Prostate gland (tissue), 2 donors: ENCODE data around the gene ZSCAN31. TPM values are rescaled to one million over a fixed set of nuclear protein-coding genes. Genes with fewer than 3 reads are reported as not detected.

Experiments used
- DNase-seq: peaks from one replicate; pipeline ENCODE4 v3.0.0-alpha.2; 2019; ENCODE audit warnings: low spot score
- H3K27ac ChIP-seq, 2 donors: fragments of 200-600 bp; sonication (generic); 2 replicates each; pipeline ENCODE4 v1.5.1; 2017 to 2019
- H3K27me3 ChIP-seq: fragments of 200-600 bp; sonication (generic); replicated peaks from 2 replicates; pipeline ENCODE4 v1.5.1; 2019; ENCODE audit not compliant: insufficient read depth
- H3K36me3 ChIP-seq, 2 donors: fragments of 200-600 bp; sonication (generic); 1 replicate in 1 of 2; 2 replicates in 1 of 2; pipeline versions ENCODE4 v1.5.1 to v1.8.1; 2017 to 2019
- H3K4me1 ChIP-seq: fragments of 200-600 bp; sonication (generic); replicated peaks from 2 replicates; pipeline ENCODE4 v1.5.1; 2019
- H3K4me3 ChIP-seq, 2 donors: fragments of 200-600 bp; sonication (generic); 2 replicates each; pipeline ENCODE4 v1.5.1; 2017 to 2019
- H3K9me3 ChIP-seq: fragments of 200-600 bp; sonication (generic); 2 replicates; pipeline ENCODE4 v1.5.1; 2017
- POLR2A ChIP-seq: fragments of 450-650 bp; IDR thresholded peaks from one replicate; pipeline ENCODE4 v1.6.1; 2016; ENCODE audit warnings: antibody characterized with exemption, mild to moderate bottlenecking
- POLR2AphosphoS5 ChIP-seq: sonication (generic); formaldehyde crosslinking; IDR thresholded peaks from one replicate; pipeline ENCODE4 v1.6.1; 2017; ENCODE audit warnings: antibody characterized with exemption
- WGBS: methylation state at CpG from one replicate; pipeline ENCODE4 v1.1.5; 2018; 5-methylcytosine and 5-hydroxymethylcytosine counted together
- intact Hi-C: fragments of 100-400 bp; cut with DNase I; formaldehyde crosslinking; loops from one replicate; pipeline ENCODE4 v1.14.2; 2022
- total RNA-seq, 2 donors: library from RNA; depleted of rRNA; stranded (reverse); fragments of >200 nt; gene quantifications; one replicate each; pipeline ENCODE4 v1.1.0, GENCODE V29; 2016
- TF ChIP-seq, protein P1 (sequence below), 4 experiments: fragments of 200-600 bp in 2 of 4; fragments of 450-650 bp in 2 of 4; sonication (generic) in 2 of 4; IDR thresholded peaks; 1 replicate in 3 of 4; 2 replicates in 1 of 4; pipeline ENCODE4 v1.5.1; 2016 to 2019; ENCODE audit warnings: antibody characterized with exemption in 4 of 4, mild to moderate bottlenecking in 2 of 4, moderate library complexity in 2 of 4

Gene ZSCAN31
- total RNA-seq, 2 donors from 2014 or later = 13.7 to 21.7 TPM

DNA sequence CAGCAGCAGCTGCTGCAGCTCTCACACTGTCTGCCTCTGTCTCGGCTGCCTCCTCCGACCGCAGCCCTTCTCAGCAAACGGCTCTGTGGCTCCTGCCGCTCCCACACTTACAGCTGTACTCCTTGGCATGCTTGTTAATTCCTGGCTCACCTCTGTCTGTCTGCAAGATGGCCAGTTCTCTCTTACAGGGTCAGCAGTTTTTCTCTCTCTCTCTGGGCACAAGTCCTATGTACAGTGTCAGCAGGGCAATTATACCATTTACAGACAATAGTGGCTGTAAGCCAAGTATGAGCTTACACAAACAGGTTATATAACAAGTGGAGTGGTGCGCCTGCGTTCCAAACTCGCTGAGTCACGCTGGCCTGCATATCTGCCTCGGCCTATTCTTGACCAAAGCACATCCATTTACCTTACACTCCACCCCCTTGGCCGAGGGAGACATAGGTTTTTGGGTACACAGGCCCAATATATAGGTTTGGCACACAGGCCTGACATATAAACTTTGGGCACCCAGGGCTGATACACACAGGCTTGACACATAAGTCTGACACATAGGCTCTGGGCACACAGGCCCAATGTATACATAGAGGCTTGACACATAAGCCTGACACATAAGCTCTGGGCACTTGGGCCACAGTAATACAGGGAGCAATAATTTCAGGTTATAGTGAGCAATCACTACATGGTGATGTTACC, 18.2 kb upstream of the ZSCAN31 start:
- TF ChIP-seq POLR2AphosphoS5 (peak; percentile 20), POLR2A (no peak)
- Histone ChIP-seq H3K9me3 (no peaks in the 10 kb centered on the region), H3K27me3 (no peaks in the 10 kb centered on the region), H3K27ac (peak overlapping the region in 1 of 2 donors; percentile 85), H3K4me1 (peaks cover 4% of the 10 kb centered on the region), H3K36me3 (no peaks in the 10 kb centered on the region), H3K4me3 (no peak overlapping the region)
- no peak for DNase-seq
- intact Hi-C loops = loop anchor here (5.0 to 10.0 kb wide), 2 partner anchors 129 to 217 kb away; partner anchors contain the start of gene ZSCAN9
- WGBS = 58% methylated on average over 11 of the region's 11 CpGs

DNA sequence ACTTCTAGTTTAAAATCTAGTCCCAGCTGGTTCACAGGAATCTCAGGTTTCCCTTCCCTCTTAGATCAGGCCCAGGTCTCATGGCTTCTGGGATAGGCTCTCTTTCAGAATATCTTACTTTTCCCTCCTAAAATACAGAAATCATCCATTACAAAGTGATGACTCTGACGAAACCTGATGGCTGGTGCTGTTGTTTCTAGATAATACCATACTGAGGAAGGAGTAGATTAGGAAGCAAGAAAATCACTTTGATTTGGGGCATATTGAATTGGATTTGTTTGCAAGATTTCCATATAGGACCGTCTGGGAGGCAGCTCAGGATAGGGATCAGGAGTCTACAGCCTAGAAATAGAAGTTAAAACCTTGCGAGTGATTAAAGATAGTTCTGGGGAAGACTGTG, 17.4 kb upstream of the ZSCAN31 start:
- 81% methylated on average over 3 of the region's 3 CpGs for WGBS
- DNase-seq = no peak
- H3K27ac ChIP-seq = no peak overlapping the region
- H3K4me3 ChIP-seq = no peak overlapping the region
- H3K9me3 ChIP-seq = no peaks in the 10 kb centered on the region
- TF ChIP-seq POLR2AphosphoS5 (no peak), POLR2A (no peak)
- TF ChIP-seq, protein P1, sequence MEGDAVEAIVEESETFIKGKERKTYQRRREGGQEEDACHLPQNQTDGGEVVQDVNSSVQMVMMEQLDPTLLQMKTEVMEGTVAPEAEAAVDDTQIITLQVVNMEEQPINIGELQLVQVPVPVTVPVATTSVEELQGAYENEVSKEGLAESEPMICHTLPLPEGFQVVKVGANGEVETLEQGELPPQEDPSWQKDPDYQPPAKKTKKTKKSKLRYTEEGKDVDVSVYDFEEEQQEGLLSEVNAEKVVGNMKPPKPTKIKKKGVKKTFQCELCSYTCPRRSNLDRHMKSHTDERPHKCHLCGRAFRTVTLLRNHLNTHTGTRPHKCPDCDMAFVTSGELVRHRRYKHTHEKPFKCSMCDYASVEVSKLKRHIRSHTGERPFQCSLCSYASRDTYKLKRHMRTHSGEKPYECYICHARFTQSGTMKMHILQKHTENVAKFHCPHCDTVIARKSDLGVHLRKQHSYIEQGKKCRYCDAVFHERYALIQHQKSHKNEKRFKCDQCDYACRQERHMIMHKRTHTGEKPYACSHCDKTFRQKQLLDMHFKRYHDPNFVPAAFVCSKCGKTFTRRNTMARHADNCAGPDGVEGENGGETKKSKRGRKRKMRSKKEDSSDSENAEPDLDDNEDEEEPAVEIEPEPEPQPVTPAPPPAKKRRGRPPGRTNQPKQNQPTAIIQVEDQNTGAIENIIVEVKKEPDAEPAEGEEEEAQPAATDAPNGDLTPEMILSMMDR (IDR thresholded peaks at IDR 0.05) = no peak
- no peaks in the 10 kb centered on the region for H3K27me3 ChIP-seq
- intact Hi-C loops = loop anchor here (5.0 to 10.0 kb wide), 2 partner anchors 129 to 216 kb away; partner anchors contain the start of gene ZSCAN9
- H3K36me3 ChIP-seq = no peaks in the 10 kb centered on the region
- peaks cover 4% of the 10 kb centered on the region for H3K4me1 ChIP-seq

DNA sequence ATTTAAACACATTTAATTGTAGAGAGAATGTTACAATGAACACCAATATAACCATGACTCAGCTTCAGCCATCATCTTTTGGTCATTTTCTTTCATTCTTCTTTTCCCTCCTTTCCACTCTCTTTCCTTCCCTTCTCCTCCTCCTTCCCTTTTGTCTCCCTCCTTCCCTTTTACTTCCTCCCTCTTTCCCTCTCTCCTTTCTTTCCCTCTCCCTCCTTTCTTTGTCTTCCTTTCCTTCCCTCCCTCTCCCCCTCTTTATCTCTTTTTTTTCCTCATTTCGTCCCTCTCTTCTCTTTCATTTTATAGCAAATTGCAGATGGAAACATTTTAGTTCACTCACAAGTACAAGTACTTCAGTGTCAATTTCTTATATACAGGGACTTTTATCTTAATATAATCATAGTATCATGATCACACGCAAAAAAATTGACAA, 15.6 kb upstream of the ZSCAN31 start:
- intact Hi-C loops = loop anchor here (5.0 to 10.0 kb wide), 2 partner anchors 127 to 214 kb away; partner anchors contain the start of gene ZSCAN9
- no peaks in the 10 kb centered on the region for H3K27me3 ChIP-seq

DNA sequence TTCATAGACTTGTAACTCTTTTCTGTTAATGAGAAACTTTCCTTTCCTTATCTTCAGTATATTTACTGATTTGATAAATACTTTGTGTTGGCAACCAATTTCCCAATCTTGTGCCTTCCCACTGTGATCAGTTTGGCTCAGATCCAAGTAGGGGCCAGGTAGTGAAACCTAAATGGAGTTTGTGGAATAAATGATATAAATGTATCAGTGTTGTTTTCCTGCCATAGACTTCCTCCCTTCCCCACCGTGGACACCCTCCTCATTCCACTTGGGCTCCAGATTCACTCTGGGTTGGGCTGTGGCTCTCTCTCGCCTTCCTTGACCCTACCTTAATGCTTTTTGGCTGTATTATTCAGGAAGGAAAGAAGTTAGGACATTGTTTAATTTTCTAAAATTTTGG, 15.1 kb upstream of the ZSCAN31 start:
- peaks cover 4% of the 10 kb centered on the region for H3K4me1 ChIP-seq
- no peak overlapping the region for H3K27ac ChIP-seq
- no peaks in the 10 kb centered on the region for H3K27me3 ChIP-seq
- no peak overlapping the region for H3K4me3 ChIP-seq
- H3K36me3 ChIP-seq = no peaks in the 10 kb centered on the region
- H3K9me3 ChIP-seq = no peaks in the 10 kb centered on the region
- no peak for DNase-seq
- intact Hi-C loops = loop anchor here (5.0 to 10.0 kb wide), 2 partner anchors 126 to 214 kb away; partner anchors contain the start of gene ZSCAN9
- no peak for TF ChIP-seq POLR2AphosphoS5
- TF ChIP-seq, protein P1 (IDR thresholded peaks at IDR 0.05) = no peak
- TF ChIP-seq POLR2A = no peak
- WGBS = 70% methylated on average over 2 of the region's 2 CpGs

More for the DNA sequence above, 15.6 kb upstream of the ZSCAN31 start:
- WGBS = 59% methylated on average over 2 of the region's 2 CpGs
- DNase-seq = no peak
- TF ChIP-seq POLR2A = no peak
- no peak for TF ChIP-seq POLR2AphosphoS5
- TF ChIP-seq, protein P1 (IDR thresholded peaks at IDR 0.05) = no peak
- Histone ChIP-seq H3K27ac (no peak overlapping the region), H3K9me3 (no peaks in the 10 kb centered on the region), H3K4me1 (peaks cover 4% of the 10 kb centered on the region), H3K4me3 (no peak overlapping the region), H3K36me3 (no peaks in the 10 kb centered on the region)

DNA sequence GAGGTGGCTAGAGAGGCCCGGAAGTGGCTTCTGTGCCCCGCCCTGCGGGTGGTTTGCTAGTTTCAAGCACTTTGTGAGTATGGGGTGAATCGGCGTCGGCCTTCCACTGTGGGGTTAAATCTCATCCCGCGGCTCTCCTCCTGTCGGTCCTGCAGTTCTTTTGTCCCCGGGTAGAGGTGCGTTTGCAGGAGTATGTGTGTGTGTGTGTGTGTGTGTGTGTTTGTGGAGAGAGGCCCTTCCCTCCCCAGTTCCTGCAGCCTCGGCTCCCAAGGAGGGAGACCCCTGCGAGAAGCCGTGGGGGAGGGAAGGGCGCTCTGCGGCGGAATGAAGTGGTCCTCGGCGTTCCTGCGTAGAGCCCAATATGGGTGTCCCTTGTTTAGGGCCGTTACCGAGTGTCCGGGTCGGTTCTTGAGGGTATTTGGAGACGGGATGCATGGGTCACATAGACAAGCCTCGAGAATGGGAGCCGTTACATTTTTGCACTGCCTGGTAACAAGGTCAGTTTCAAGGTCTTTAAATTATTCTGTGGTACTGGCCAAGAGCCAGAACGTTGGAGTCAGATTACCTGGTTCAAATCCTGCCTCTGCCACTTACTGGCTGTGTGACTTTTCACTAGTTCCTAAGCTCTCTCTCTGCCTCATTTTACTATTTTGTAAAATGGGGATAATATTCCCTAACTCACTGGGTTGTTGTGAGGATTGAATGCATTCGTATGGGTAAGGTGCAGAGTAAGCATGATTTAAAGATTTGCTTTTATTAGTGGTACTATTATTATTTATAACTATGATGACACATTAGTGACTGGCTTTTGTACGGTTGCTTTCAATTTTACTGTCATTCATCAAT, 14.2 kb upstream of the ZSCAN31 start, which contains the start of gene ZKSCAN3:
Gene ZKSCAN3 (plus strand): TSS at position 56 of the 846 bp plus-strand sequence. CDS start 9,640 bp downstream, outside the sequence.
- peak within 1 kb of the TSS; percentile 60 to 67 for H3K27ac ChIP-seq
- H3K4me1 ChIP-seq = peaks cover under 1% of the 10 kb centered on the region
- TF ChIP-seq POLR2AphosphoS5 = peak; percentile 76
- TF ChIP-seq, protein P1 (IDR thresholded peaks at IDR 0.05) = no peak
- H3K4me3 ChIP-seq = peak within 1 kb of the TSS; percentile 62 to 64
- H3K9me3 ChIP-seq = no peaks in the 10 kb centered on the region
- WGBS = under 1% methylated on average over 30 of the region's 30 CpGs
- DNase-seq = peak; percentile 83
- intact Hi-C loops = loop anchor here (5.0 to 10.0 kb wide), 2 partner anchors 125 to 213 kb away; partner anchors contain the start of gene ZSCAN9
- H3K36me3 ChIP-seq = no peaks in the 10 kb centered on the region
- no peaks in the 10 kb centered on the region for H3K27me3 ChIP-seq
